ENCODE results near the gene KLHL11.
"Not testable (repeated sequence)": the region's sequence is repeated elsewhere in the genome, so short reads cannot be mapped to it uniquely, and the experiment has no call there.

Gene KLHL11

DNA sequence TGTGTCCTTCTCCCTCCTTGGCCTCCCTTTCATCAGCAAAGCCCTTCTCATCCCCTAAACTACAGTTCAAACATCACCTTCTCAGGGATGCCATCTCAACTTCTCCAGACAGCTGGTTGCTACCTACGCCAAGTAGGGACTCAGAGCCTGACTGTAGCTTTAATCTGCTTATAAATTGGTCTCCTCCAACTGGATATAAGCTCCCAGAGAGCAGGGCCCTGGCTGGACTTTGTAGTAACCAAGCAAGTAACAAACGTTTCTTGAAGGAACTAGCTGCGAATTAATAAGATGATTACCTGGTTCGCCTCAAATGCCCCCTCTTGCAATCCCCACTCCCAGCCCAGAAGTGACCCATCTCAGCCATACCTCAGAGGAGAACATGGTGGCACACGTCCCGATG, 17.5 kb upstream of the KLHL11 start:
- no peak overlapping the region for H3K27ac ChIP-seq

GRCh38 chr17:41880130-41880529, 14.9 kb upstream of the KLHL11 start:
- H3K27ac ChIP-seq = no peak overlapping the region
- no peak for TF ChIP-seq ZFX (IDR thresholded peaks at IDR 0.05)
- TF ChIP-seq CTCF (conservative IDR thresholded peaks at IDR 0.05) = no peak

More for the DNA sequence above, 17.5 kb upstream of the KLHL11 start:
- TF ChIP-seq ZFX (IDR thresholded peaks at IDR 0.05) = no peak
- no peak for TF ChIP-seq CTCF (conservative IDR thresholded peaks at IDR 0.05)

- not testable (repeated sequence) for H3K27ac ChIP-seq
Measured at GRCh38 chr17:41874293-41874670, 9.1 kb upstream of the KLHL11 start.

- TF ChIP-seq CTCF (conservative IDR thresholded peaks at IDR 0.05) = no peak
- no peak for TF ChIP-seq ZFX (IDR thresholded peaks at IDR 0.05)
- no peak overlapping the region for H3K27ac ChIP-seq
Measured at GRCh38 chr17:41873559-41874292, 8.5 kb upstream of the KLHL11 start.

GRCh38 chr17:41871789-41872188, 6.6 kb upstream of the KLHL11 start:
- no peak overlapping the region for H3K27ac ChIP-seq
- TF ChIP-seq ZFX (IDR thresholded peaks at IDR 0.05) = no peak
- TF ChIP-seq CTCF (conservative IDR thresholded peaks at IDR 0.05) = no peak

DNA sequence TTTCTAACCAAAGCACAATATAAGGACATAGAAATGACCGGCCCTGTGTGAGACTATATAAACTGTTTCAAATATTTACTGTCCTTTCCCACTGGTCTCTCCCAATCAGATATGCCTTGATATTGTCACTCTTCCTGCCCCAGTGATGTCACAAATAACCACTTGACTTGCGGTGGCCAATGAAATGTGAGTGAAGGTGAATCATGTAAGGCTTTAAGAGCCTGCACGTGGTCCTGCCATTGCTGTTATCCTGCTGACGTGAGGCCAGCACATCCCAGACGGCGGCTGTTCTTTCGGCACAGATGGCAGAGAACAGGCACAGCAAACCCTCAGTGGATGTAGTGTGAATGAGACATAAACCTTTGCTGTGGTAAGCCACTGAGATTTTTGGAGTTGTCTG, 5.4 kb upstream of the KLHL11 start:
- H3K27ac ChIP-seq = peak overlapping the region; percentile 68
- TF ChIP-seq CTCF (conservative IDR thresholded peaks at IDR 0.05) (no peak), ZFX (IDR thresholded peaks at IDR 0.05) (no peak)

GRCh38 chr17:41870097-41870496, 4.9 kb upstream of the KLHL11 start:
- peak overlapping the region; percentile 68 for H3K27ac ChIP-seq
- TF ChIP-seq CTCF (conservative IDR thresholded peaks at IDR 0.05) (no peak), ZFX (IDR thresholded peaks at IDR 0.05) (no peak)

GRCh38 chr17:41869426-41869825, 4.2 kb upstream of the KLHL11 start:
- TF ChIP-seq CTCF (conservative IDR thresholded peaks at IDR 0.05) = no peak
- no peak for TF ChIP-seq ZFX (IDR thresholded peaks at IDR 0.05)
- H3K27ac ChIP-seq = peak overlapping the region; percentile 68

All from C4-2B (cell line).